Measurements from ENCODE around the gene UNC13C. TPM values are rescaled to one million over a fixed set of nuclear protein-coding genes. Genes with fewer than 3 reads are reported as not detected.

The UNC13C gene
- total RNA-seq, 1 donor from 2014 or later = not detected

- Histone ChIP-seq H3K27ac (no peak overlapping the region), H3K9me3 (no peaks in the 10 kb centered on the region), H3K4me3 (no peak overlapping the region), H3K27me3 (no peaks in the 10 kb centered on the region), H3K4me1 (no peaks in the 10 kb centered on the region), H3K36me3 (no peaks in the 10 kb centered on the region)
- DNase-seq (ENCODE audit: extremely low spot score in 2 of 2) = no peak
- intact Hi-C loops (cut with DNase I) = no loop called here
- TF ChIP-seq POLR2A (IDR thresholded peaks at IDR 0.05) (no peak), POLR2AphosphoS5 (IDR thresholded peaks at IDR 0.05; ENCODE audit: insufficient read depth in 1 of 2, low read depth in 1 of 2) (no peak), CTCF (IDR thresholded peaks at IDR 0.05) (no peak)
Observed at GRCh38 chr15:53962646-53963561, 15.3 kb upstream of the UNC13C start.

GRCh38 chr15:53963801-53964200 is 14.4 kb upstream of the UNC13C start:
- Histone ChIP-seq H3K27me3 (no peaks in the 10 kb centered on the region), H3K36me3 (no peaks in the 10 kb centered on the region), H3K4me3 (no peak overlapping the region), H3K4me1 (no peaks in the 10 kb centered on the region), H3K27ac (no peak overlapping the region), H3K9me3 (no peaks in the 10 kb centered on the region)
- no peak for DNase-seq (ENCODE audit: extremely low spot score in 2 of 2)
- TF ChIP-seq CTCF (IDR thresholded peaks at IDR 0.05) (no peak), POLR2A (IDR thresholded peaks at IDR 0.05) (no peak), POLR2AphosphoS5 (IDR thresholded peaks at IDR 0.05; ENCODE audit: insufficient read depth in 1 of 2, low read depth in 1 of 2) (no peak)
- intact Hi-C loops (cut with DNase I) = no loop called here

DNA sequence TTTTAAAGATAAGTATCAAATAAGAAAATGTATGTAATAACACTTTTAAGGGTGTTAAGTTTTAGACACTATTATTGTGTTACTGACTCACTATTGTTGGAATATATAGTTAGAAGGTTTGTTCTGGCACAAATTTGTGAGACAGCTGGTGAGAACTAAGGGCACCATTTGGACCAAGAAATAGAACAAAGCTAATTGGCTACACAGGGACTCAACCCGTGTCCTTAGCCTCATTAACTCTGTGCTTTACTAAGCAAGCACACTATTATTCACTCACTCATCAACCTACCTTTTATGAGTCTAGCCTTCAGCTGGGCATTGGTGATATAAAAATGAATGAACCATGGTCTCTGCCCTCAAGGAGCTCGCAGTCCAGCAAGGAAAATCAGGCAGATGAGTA is 4.1 kb upstream of the UNC13C start:
- no peak overlapping the region for H3K27ac ChIP-seq
- intact Hi-C loops (cut with DNase I) = no loop called here

DNA sequence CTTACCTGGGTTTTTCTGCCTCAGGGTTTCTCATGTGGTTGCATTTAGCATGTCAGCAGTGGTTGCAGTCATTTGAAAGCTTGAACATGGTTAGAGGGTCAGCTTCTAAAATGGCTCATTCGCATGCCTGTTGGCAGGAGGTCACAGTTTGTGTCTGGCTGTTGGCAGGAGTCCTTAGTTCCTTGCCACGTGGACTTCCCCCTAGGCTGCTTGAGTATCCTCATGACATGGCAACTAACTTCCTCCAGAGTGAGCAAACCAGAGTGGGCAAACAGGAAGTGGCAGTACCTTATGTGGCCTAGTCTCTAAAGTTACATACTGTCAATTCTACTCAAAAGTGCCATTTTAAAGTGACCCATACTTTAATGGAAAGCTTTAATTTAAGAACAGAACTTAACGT is 3.4 kb upstream of the UNC13C start:
- Histone ChIP-seq H3K27ac (no peak overlapping the region), H3K9me3 (no peaks in the 10 kb centered on the region), H3K4me1 (no peaks in the 10 kb centered on the region), H3K27me3 (no peaks in the 10 kb centered on the region), H3K4me3 (no peak overlapping the region), H3K36me3 (no peaks in the 10 kb centered on the region)
- TF ChIP-seq CTCF (IDR thresholded peaks at IDR 0.05) (no peak), POLR2A (IDR thresholded peaks at IDR 0.05) (no peak), POLR2AphosphoS5 (IDR thresholded peaks at IDR 0.05; ENCODE audit: insufficient read depth in 1 of 2, low read depth in 1 of 2) (no peak)
- intact Hi-C loops (cut with DNase I) = no loop called here
- DNase-seq (ENCODE audit: extremely low spot score in 2 of 2) = no peak

More for the DNA sequence above, 4.1 kb upstream of the UNC13C start:
- H3K36me3 ChIP-seq = no peaks in the 10 kb centered on the region
- H3K9me3 ChIP-seq = no peaks in the 10 kb centered on the region
- TF ChIP-seq CTCF (IDR thresholded peaks at IDR 0.05) (no peak), POLR2A (IDR thresholded peaks at IDR 0.05) (no peak), POLR2AphosphoS5 (IDR thresholded peaks at IDR 0.05; ENCODE audit: insufficient read depth in 1 of 2, low read depth in 1 of 2) (no peak)
- no peak for DNase-seq (ENCODE audit: extremely low spot score in 2 of 2)
- no peaks in the 10 kb centered on the region for H3K4me1 ChIP-seq
- H3K4me3 ChIP-seq = no peak overlapping the region
- H3K27me3 ChIP-seq = no peaks in the 10 kb centered on the region

DNA sequence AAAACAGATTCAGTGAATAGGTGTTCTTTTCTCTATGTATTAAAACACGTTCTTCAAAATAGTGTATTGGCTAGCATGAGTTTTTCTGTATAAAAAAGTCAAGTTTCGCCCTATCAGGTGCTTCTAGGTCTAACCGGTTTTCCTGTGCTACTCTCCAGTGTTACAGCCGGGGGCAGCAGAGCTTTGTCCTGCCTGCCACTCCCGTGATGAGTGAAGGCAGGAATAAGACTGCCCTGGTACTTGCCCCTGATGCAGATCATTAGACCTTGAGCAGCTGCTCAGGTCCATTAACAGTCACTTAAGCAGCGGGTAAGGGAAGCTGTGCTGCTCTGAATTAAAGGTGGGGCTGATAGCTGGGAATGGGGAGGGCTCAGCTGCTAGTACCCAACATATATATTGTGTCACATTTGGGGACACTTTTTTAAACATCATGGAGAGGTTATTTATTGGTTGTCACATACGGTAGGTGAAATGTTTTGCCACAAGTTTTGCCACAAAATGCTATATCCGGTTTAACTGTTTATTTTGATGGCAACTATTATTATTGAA is 1.3 kb upstream of the UNC13C start:
- no peak overlapping the region for H3K27ac ChIP-seq
- H3K36me3 ChIP-seq = no peaks in the 10 kb centered on the region
- no peak for DNase-seq (ENCODE audit: extremely low spot score in 2 of 2)
- H3K4me3 ChIP-seq = no peak overlapping the region
- H3K9me3 ChIP-seq = no peaks in the 10 kb centered on the region
- no peak for TF ChIP-seq POLR2AphosphoS5 (IDR thresholded peaks at IDR 0.05; ENCODE audit: insufficient read depth in 1 of 2, low read depth in 1 of 2)
- TF ChIP-seq CTCF (IDR thresholded peaks at IDR 0.05) = no peak
- no peak for TF ChIP-seq POLR2A (IDR thresholded peaks at IDR 0.05)
- H3K27me3 ChIP-seq = no peaks in the 10 kb centered on the region
- intact Hi-C loops (cut with DNase I) = no loop called here
- H3K4me1 ChIP-seq = no peaks in the 10 kb centered on the region

All from vagina (tissue), 2 donors.